Suprapubic skin (tissue), 4 donors: ENCODE data around the gene KCND3.

Experiments used
- CTCF ChIP-seq, 2 donors: fragments of 200-600 bp in 1 of 2; fragments of 450-650 bp in 1 of 2; sonication (generic) in 1 of 2; IDR thresholded peaks; one replicate each; pipeline ENCODE4 v1.5.1; 2016 to 2019; ENCODE audit warnings: antibody characterized with exemption in 2 of 2, mild to moderate bottlenecking in 1 of 2, moderate library complexity in 1 of 2
- EP300 ChIP-seq: sonication (generic); formaldehyde crosslinking; IDR thresholded peaks from one replicate; pipeline ENCODE4 v1.6.1; 2017; ENCODE audit warnings: antibody characterized with exemption
- POLR2A ChIP-seq, 2 donors: fragments of 450-650 bp; IDR thresholded peaks; one replicate each; pipeline ENCODE4 v1.6.1; 2017; ENCODE audit warnings: antibody characterized with exemption in 2 of 2, mild to moderate bottlenecking in 2 of 2, moderate library complexity in 2 of 2
- POLR2AphosphoS5 ChIP-seq, 3 donors: sonication (generic); formaldehyde crosslinking; IDR thresholded peaks; one replicate each; pipeline ENCODE4 v1.6.1; 2017; ENCODE audit warnings: antibody characterized with exemption in 3 of 3

DNA sequence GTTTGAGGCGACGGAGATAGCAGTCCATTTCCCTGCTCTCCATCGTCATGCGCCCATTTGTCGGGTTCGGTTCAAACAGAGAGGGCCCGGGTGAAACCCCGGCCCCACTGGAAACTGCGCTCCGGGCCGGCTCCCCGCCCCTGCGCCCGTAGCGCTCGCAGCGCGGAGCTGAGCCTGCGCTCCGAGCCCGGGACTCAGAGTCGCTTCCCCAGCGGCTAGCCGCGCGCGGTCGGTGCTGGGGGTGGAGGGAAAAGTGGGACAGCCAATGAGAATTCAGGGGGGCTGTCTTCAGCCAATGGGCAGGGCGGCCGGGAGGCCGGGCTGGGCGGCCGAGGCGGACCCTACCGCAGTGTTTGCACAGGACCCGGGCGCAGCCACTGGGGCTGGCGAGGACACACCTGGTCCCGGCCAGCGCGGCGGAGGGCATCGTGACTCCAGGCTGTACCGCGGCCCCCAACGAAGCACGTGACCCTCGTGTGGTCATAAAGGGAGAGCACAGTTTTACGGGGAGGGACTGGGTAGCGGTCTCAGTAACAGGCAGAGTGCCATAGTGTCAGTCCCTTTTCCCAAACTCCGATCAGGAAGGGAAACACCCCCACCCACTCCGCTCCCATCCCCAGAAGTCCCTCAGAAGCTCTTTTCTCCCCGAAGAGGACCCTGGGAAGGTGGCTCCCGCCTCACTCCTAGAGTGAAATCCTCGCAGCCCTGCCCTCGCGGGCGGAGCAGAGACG lies 250.1 kb downstream of the KCND3 start, which contains the start of gene INKA2:
- TF ChIP-seq CTCF (IDR thresholded peaks at IDR 0.05) = no peak
- TF ChIP-seq POLR2A (IDR thresholded peaks at IDR 0.05) = peak in 1 of 2 donors; percentile 21
- no peak for TF ChIP-seq POLR2AphosphoS5 (IDR thresholded peaks at IDR 0.05)
- no peak for TF ChIP-seq EP300
